SK-N-MC (cell line): ENCODE results near the gene DHX57.
A peak's percentile ranks its signal among the peaks of the same experiment; 100 is the strongest.

Source experiments
- DNase-seq: peaks from one replicate; pipeline ENCODE4 v3.0.0-alpha.2; 2011; ENCODE audit warnings: low read depth, low spot score
- H3K27ac ChIP-seq: fragments of 200-600 bp; sonication (generic); 2 replicates; pipeline ENCODE4 v1.5.1; 2016; ENCODE audit warnings: mixed run types
- H3K36me3 ChIP-seq: fragments of 200-600 bp; sonication (generic); 2 replicates; pipeline ENCODE4 v1.6.1; 2017; ENCODE audit warnings: antibody characterized with exemption, low read length, mixed read lengths; ENCODE audit not compliant: insufficient read depth
- H3K4me3 ChIP-seq: fragments of 200-600 bp; sonication (generic); 2 replicates; pipeline ENCODE4 v1.5.1; 2016
- H3K9ac ChIP-seq: fragments of 200-600 bp; sonication (generic); 2 replicates; pipeline ENCODE4 v1.8.0; 2017; ENCODE audit warnings: mixed run types, mixed read lengths; ENCODE audit not compliant: insufficient read length
- H3K9me3 ChIP-seq: fragments of 200-600 bp; sonication (generic); 2 replicates; pipeline ENCODE4 v1.6.1; 2017; ENCODE audit warnings: low read depth, mild to moderate bottlenecking, antibody characterized with exemption, low read length, moderate library complexity, mixed read lengths
- EZH2 ChIP-seq: fragments of 200-600 bp; sonication (generic); IDR thresholded peaks from one replicate; pipeline ENCODE4 v1.6.1; 2017; ENCODE audit warnings: antibody characterized with exemption
- FOXP2 ChIP-seq: optimal IDR thresholded peaks from 2 replicates; pipeline ENCODE3; 2011; ENCODE audit warnings: mild to moderate bottlenecking, moderate library complexity; ENCODE audit not compliant: insufficient read depth; ENCODE audit errors: extremely low read length, control extremely low read depth
- POLR2AphosphoS5 ChIP-seq: IDR thresholded peaks from 2 replicates; pipeline ENCODE4 v1.6.1; 2012; ENCODE audit warnings: mild to moderate bottlenecking, low read depth, low read length, borderline replicate concordance

The DHX57 gene

GRCh38 chr2:38789691-38790090 lies 86.0 kb downstream of the DHX57 start:
- DNase-seq, result no peak
- TF ChIP-seq EZH2, result no peak
- TF ChIP-seq FOXP2, result no peak
- no peak for TF ChIP-seq POLR2AphosphoS5
- H3K36me3 ChIP-seq, result no peaks in the 10 kb centered on the region
- no peak overlapping the region for H3K27ac ChIP-seq
- H3K4me3 ChIP-seq, result no peak overlapping the region
- H3K9me3 ChIP-seq, result no peaks in the 10 kb centered on the region
- no peak overlapping the region for H3K9ac ChIP-seq

DNA sequence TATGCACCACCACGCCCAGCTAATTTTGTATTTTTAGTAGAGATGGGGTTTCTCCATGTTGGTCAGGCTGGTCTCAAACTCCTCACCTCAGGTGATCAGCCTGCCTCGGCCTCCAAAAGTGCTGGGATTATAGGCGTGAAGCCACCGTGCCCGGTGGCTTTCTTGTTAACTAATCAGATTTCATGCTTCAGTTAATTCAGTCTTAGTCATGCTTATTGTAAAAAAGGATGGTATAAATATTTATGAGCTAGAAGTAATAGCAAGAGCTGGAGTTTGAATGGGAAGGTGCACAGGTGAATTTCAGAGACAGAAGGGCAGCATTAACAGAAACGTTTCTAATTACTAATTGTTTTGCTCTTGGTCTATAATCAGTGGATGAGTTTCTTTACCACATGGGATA lies 87.4 kb downstream of the DHX57 start:
- no peak overlapping the region for H3K9ac ChIP-seq
- no peaks in the 10 kb centered on the region for H3K36me3 ChIP-seq
- no peaks in the 10 kb centered on the region for H3K9me3 ChIP-seq
- TF ChIP-seq FOXP2 (no peak), EZH2 (no peak), POLR2AphosphoS5 (no peak)
- DNase-seq, result no peak
- no peak overlapping the region for H3K4me3 ChIP-seq
- H3K27ac ChIP-seq, result no peak overlapping the region

GRCh38 chr2:38783586-38783985 lies 92.1 kb downstream of the DHX57 start:
- no peak for DNase-seq

GRCh38 chr2:38778687-38779082 lies 97.0 kb downstream of the DHX57 start:
- Histone ChIP-seq H3K4me3 (peak overlapping the region; percentile 89), H3K9ac (peak overlapping the region; percentile 87), H3K36me3 (peaks cover 17% of the 10 kb centered on the region), H3K9me3 (no peaks in the 10 kb centered on the region), H3K27ac (no peak overlapping the region)
- no peak for TF ChIP-seq EZH2
- no peak for TF ChIP-seq FOXP2
- TF ChIP-seq POLR2AphosphoS5, result no peak
- no peak for DNase-seq

More at GRCh38 chr2:38783586-38783985, 92.1 kb downstream of the DHX57 start:
- TF ChIP-seq EZH2 (no peak), FOXP2 (no peak), POLR2AphosphoS5 (no peak)
- peaks cover 17% of the 10 kb centered on the region for H3K36me3 ChIP-seq
- no peaks in the 10 kb centered on the region for H3K9me3 ChIP-seq
- no peak overlapping the region for H3K4me3 ChIP-seq
- peak overlapping the region; percentile 55 for H3K27ac ChIP-seq
- H3K9ac ChIP-seq, result no peak overlapping the region

DNA sequence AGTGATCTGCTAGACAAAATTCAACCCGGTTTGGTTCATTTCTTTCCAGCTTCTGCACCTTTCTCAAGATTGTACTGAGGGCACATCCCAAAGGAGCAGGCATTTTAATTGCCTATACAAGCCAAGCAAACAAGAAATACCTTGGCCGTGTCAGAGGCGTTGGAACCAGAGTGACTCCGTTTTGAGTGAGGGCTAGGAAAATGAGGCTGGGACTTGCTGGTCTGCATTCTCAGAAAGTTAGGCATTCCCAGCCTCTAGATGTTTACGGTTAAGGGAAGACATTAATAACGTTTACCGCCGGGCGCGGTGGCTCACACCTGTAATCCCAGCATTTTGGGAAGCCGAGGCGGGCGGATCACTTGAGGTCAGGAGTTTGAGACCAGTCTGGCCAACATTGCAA lies 99.2 kb downstream of the DHX57 start:
- Histone ChIP-seq H3K27ac (peak overlapping the region; percentile 73), H3K36me3 (peaks cover 10% of the 10 kb centered on the region), H3K9ac (peak overlapping the region; percentile 8), H3K4me3 (peak overlapping the region; percentile 38; the same call in 1 of the 2 replicates), H3K9me3 (no peaks in the 10 kb centered on the region)
- no peak for TF ChIP-seq EZH2
- no peak for TF ChIP-seq FOXP2
- TF ChIP-seq POLR2AphosphoS5, result no peak
- DNase-seq, result no peak

DNA sequence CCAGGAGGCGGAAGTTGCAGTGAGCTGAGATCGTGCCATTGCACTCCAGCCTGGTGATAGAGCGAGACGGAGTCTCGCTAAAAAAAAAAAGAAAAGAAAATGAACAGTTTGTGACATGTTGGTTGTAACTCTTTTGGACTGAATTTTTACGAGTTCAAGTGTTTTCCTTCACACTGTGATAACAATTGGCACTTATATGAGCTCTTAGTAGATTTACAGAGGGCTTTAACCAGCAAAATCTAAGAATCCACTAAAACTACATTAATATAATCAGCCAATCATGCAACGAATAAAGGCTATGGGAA lies 99.9 kb downstream of the DHX57 start:
- Histone ChIP-seq H3K4me3 (peak overlapping the region; percentile 38), H3K9me3 (no peaks in the 10 kb centered on the region), H3K9ac (peak overlapping the region; percentile 8), H3K36me3 (peaks cover 4% of the 10 kb centered on the region; the same call in 1 of the 2 replicates), H3K27ac (peak overlapping the region; percentile 73)
- TF ChIP-seq POLR2AphosphoS5 (no peak), EZH2 (no peak), FOXP2 (no peak)
- DNase-seq, result no peak

- TF ChIP-seq EZH2 (no peak), POLR2AphosphoS5 (no peak), FOXP2 (no peak)
Measured at GRCh38 chr2:38775097-38775920, 100.4 kb downstream of the DHX57 start.

DNA sequence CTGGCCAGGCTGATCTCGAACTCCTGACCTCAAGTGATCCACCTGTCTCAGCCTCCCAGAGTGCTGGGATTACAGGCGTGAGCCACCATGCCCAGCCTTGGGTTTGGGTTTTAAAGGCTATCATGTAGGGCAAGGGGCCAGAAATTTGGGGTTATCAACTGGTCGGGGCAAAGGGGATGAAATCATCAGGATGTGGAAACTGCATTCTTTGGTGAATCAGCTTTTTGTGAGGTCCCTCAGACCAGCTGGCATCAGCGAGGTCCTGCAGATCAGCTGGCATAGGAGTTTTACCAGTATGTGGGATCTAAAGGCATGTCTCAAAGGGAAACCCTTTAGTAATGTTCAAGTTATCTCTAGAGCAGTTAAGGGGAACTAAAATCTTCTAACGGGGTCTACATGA lies 104.1 kb downstream of the DHX57 start:
- H3K27ac ChIP-seq, result peak overlapping the region; percentile 97
- H3K9me3 ChIP-seq, result no peaks in the 10 kb centered on the region
- H3K9ac ChIP-seq, result peak overlapping the region; percentile 57
- H3K36me3 ChIP-seq, result no peaks in the 10 kb centered on the region
- TF ChIP-seq POLR2AphosphoS5 (no peak), EZH2 (no peak), FOXP2 (no peak)
- peak overlapping the region; percentile 39; the same call in 1 of the 2 replicates for H3K4me3 ChIP-seq
- DNase-seq, result no peak

More at GRCh38 chr2:38775097-38775920, 100.4 kb downstream of the DHX57 start:
- Histone ChIP-seq H3K9ac (no peak overlapping the region), H3K36me3 (peaks cover 2% of the 10 kb centered on the region; the same call in 1 of the 2 replicates), H3K27ac (peak overlapping the region; percentile 73), H3K9me3 (no peaks in the 10 kb centered on the region), H3K4me3 (no peak overlapping the region)
- no peak for DNase-seq

DNA sequence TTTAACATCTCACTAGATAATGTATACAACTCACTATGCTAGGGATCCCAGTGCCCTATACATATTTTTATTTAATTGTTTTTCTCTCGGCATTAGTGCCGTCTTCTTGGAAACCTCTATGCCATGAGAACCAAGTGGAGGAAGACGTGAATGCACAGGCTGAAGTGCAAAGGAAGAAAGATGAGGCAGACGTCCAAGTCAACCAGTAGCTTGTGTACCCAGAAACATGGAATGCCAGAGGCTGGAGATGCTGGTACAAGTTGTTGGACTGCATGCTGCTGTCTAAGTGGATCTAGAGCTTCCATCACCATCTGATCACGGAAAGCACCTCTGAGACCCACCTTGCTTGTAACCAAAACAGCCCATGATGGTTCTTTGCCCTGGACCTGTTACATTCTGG lies 110.2 kb downstream of the DHX57 start:
- Histone ChIP-seq H3K36me3 (no peaks in the 10 kb centered on the region), H3K9ac (no peak overlapping the region), H3K27ac (peak overlapping the region; percentile 62; the same call in 1 of the 2 replicates), H3K4me3 (no peak overlapping the region), H3K9me3 (no peaks in the 10 kb centered on the region)
- TF ChIP-seq EZH2, result no peak
- no peak for TF ChIP-seq FOXP2
- no peak for TF ChIP-seq POLR2AphosphoS5
- DNase-seq, result no peak
